HUES6 (cell line): Measurements from ENCODE around the gene LINGO1.

Experiments used
- H3K27ac ChIP-seq: 2 replicates; pipeline ENCODE4 v1.7.0; 2013; ENCODE audit warnings: low read depth, mild to moderate bottlenecking, low read length, inconsistent platforms
- H3K27me3 ChIP-seq: 2 replicates; pipeline ENCODE4 v1.6.1; 2013; ENCODE audit warnings: low read length; ENCODE audit not compliant: control insufficient read depth, insufficient read depth
- H3K36me3 ChIP-seq: 2 replicates; pipeline ENCODE4 v1.6.1; 2013; ENCODE audit warnings: low read length; ENCODE audit not compliant: control insufficient read depth, insufficient read depth
- H3K4me1 ChIP-seq: 2 replicates; pipeline ENCODE4 v1.6.1; 2013; ENCODE audit warnings: low read length; ENCODE audit not compliant: control insufficient read depth, insufficient read depth
- H3K4me3 ChIP-seq: 2 replicates; pipeline ENCODE4 v1.5.1; 2013; ENCODE audit warnings: low read depth, low read length
- H3K9ac ChIP-seq: one replicate; pipeline ENCODE4 v1.6.1; 2013; ENCODE audit warnings: mild to moderate bottlenecking, low read length
- H3K9me3 ChIP-seq: 2 replicates; pipeline ENCODE4 v1.6.1; 2013; ENCODE audit warnings: low read depth, low read length; ENCODE audit not compliant: control insufficient read depth, insufficient read depth

Gene LINGO1

DNA sequence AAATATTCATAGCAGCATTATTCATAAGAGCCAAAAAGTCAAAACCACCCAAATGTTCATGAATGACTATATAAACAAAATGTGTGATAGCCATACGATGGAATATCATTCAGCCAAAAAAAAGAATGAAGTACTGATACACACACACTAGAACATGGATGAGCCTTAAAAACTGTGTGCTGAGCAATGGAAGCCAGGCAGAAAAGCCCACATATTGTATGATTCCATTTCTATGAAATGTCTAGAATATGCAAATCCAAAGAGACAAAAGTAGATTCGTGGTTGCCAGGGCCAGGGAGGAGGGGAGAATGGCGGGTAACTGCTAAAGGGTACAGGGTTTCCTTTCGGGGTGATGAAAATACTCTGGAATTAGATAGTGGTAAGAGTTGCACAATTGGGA lies 37.2 kb upstream of the LINGO1 start:
- Histone ChIP-seq H3K27ac (no peak overlapping the region), H3K9me3 (no peaks in the 10 kb centered on the region), H3K4me3 (no peak overlapping the region), H3K4me1 (peaks cover 14% of the 10 kb centered on the region; the same call in 1 of the 2 replicates), H3K27me3 (peaks cover 8% of the 10 kb centered on the region; the same call in 1 of the 2 replicates), H3K9ac (no peak overlapping the region), H3K36me3 (no peaks in the 10 kb centered on the region)

DNA sequence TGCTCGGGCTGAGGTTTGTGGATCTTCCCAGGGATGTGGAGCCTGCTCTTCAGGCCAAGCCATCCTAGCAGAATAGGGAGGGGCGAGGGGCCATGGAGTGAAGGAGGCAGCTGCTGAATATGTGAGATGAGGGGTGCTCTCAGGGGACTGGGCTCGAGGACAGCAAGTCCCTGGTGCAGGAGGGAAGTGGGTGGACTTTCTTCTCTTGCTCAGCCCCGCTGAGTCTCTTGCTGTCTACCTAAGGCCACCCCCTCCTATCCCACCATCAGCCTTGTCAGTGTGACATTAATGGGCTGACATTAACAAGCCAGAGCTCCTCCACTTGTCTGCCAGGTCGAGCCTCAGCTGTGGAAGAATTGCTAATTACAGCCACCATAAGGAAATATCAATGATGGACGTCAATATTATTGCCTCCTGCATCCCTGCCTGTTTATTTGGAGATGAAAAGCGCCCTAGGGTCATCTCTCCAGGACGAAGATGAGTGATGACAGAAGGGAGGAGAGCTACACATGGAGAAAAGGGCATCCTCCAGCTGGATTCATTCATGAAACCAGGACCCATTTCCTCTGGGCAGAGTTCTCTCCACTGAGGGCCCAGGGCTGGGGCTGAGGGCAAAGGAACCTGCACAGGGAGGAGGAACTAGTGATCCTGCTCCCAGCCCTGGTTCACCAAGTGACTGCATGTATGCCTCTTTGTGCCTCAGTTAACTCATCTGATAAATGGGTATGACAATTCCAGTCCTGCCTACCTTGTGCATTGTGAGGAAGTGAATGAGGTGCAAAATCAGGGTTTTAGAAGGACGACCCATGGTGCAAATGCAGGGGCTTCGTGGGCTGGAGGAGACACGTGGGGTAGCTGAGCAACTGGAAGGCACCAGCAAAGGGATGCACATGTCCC lies 34.9 kb upstream of the LINGO1 start:
- Histone ChIP-seq H3K4me3 (no peak overlapping the region), H3K27ac (no peak overlapping the region), H3K4me1 (peaks cover 28% of the 10 kb centered on the region), H3K9ac (no peak overlapping the region), H3K27me3 (peaks cover under 1% of the 10 kb centered on the region; the same call in 1 of the 2 replicates), H3K9me3 (no peaks in the 10 kb centered on the region), H3K36me3 (no peaks in the 10 kb centered on the region)

DNA sequence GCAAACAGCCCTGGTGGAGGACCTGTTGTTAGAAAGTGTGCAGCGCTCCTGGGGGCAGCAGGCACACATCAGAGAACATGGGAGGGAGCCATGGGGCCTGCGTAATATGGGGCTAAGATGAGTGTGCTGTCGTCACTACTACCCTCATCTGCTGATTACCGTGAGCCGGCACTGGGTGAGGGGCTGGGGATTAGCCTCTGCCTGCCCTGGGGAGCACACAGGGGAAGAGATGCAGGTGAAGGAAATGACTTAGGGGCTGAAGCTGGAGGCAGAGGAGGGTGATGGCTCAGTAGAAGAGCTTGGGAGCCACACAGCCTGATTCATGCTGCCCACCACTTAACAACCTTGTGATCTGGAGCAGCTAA lies 33.6 kb upstream of the LINGO1 start:
- H3K9ac ChIP-seq, result no peak overlapping the region
- H3K4me1 ChIP-seq, result peaks cover 23% of the 10 kb centered on the region
- no peaks in the 10 kb centered on the region for H3K27me3 ChIP-seq
- H3K27ac ChIP-seq, result no peak overlapping the region
- H3K4me3 ChIP-seq, result no peak overlapping the region
- H3K36me3 ChIP-seq, result no peaks in the 10 kb centered on the region
- no peaks in the 10 kb centered on the region for H3K9me3 ChIP-seq

DNA sequence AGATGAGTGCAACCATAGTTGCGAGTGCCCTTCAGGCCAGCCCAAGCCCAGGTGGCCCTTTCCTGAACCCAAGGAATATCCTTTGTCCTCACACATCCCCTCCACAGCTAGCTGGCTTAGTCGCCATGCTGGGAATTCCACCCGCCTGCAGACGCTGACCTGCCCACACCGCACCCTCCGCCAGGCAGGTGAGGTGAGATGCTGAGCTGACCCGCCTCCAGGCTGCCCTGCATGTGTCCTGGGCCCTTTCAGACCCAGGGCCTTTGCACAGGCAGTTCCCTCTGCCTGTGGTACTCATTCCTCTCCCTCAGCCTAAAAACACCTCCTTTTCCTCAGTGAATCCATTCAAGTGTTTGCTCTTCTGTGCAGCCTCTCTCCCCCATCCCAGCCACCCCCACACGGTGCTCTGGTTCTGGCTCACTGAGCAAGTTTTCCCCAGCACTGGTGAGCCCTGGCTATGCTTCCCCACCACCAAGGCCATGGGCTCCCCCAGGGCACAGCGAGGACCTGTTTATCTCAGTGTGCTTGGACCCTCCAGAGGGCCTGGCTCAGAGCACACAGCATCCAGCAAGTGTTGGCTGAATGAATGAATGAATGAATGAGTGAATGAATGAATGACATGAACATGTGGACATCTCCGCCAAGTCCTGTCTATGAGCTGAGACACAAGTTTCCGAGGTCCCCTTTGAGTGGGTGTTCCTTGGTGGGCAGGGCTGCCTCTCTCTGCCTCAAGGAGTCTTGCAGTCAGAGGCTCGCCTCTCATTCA lies 33.0 kb upstream of the LINGO1 start:
- no peak overlapping the region for H3K4me3 ChIP-seq
- peaks cover 18% of the 10 kb centered on the region for H3K4me1 ChIP-seq
- H3K9ac ChIP-seq, result no peak overlapping the region
- H3K36me3 ChIP-seq, result no peaks in the 10 kb centered on the region
- H3K27me3 ChIP-seq, result no peaks in the 10 kb centered on the region
- no peak overlapping the region for H3K27ac ChIP-seq
- H3K9me3 ChIP-seq, result no peaks in the 10 kb centered on the region

DNA sequence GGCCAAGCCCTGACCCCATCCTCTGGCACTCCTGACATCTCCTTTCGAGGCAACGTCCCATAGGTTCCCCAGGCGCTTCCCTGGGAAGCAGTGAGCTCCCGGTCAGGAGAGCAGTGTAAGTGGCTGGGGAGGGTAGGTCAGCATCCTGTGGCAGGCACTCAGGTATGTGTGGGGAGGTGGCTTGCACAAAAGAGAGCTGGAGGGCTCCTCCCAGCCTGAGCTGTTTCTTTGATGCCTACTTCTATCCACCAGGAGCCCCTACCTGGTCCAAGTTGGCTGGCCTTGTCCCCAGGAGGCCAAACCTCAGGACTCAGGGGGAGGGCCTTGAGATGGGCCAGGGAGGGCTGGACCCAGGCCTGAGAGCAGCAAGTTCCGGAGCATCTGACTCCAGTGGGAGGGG lies 31.7 kb upstream of the LINGO1 start:
- H3K4me1 ChIP-seq, result peaks cover 25% of the 10 kb centered on the region
- no peaks in the 10 kb centered on the region for H3K27me3 ChIP-seq
- no peaks in the 10 kb centered on the region for H3K36me3 ChIP-seq
- no peak overlapping the region for H3K4me3 ChIP-seq
- no peak overlapping the region for H3K9ac ChIP-seq
- no peaks in the 10 kb centered on the region for H3K9me3 ChIP-seq
- no peak overlapping the region for H3K27ac ChIP-seq

DNA sequence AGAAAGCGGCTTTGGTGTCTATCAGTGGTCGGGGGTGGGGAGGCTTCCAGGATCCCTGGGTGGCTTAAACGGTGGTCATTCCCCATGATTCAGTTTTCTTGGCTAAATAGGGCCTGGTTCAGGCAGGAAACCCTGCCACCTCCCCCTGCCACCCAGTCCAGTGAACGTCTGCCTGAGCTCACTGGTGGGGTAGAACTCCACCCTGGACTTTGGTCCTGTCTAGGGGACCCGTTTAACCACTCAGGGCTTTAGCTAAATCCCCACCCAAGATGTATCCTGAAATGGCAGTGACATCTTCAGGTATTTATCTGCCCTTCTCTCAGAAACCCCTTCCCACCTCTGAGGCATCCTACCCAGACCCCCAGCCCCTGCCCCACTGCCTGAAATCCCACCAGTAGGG lies 30.5 kb upstream of the LINGO1 start:
- Histone ChIP-seq H3K27ac (no peak overlapping the region), H3K9ac (no peak overlapping the region)

GRCh38 chr15:77659350-77660321 lies 26.9 kb upstream of the LINGO1 start:
- H3K4me1 ChIP-seq, result peaks cover 23% of the 10 kb centered on the region
- no peak overlapping the region for H3K9ac ChIP-seq
- no peaks in the 10 kb centered on the region for H3K36me3 ChIP-seq
- no peak overlapping the region for H3K4me3 ChIP-seq
- H3K27me3 ChIP-seq, result no peaks in the 10 kb centered on the region; the same call in 1 of the 2 replicates
- no peak overlapping the region for H3K27ac ChIP-seq
- H3K9me3 ChIP-seq, result no peaks in the 10 kb centered on the region

More for the DNA sequence above, 30.5 kb upstream of the LINGO1 start:
- H3K9me3 ChIP-seq, result no peaks in the 10 kb centered on the region
- peaks cover 26% of the 10 kb centered on the region for H3K4me1 ChIP-seq
- no peaks in the 10 kb centered on the region for H3K36me3 ChIP-seq
- H3K27me3 ChIP-seq, result no peaks in the 10 kb centered on the region
- no peak overlapping the region for H3K4me3 ChIP-seq

DNA sequence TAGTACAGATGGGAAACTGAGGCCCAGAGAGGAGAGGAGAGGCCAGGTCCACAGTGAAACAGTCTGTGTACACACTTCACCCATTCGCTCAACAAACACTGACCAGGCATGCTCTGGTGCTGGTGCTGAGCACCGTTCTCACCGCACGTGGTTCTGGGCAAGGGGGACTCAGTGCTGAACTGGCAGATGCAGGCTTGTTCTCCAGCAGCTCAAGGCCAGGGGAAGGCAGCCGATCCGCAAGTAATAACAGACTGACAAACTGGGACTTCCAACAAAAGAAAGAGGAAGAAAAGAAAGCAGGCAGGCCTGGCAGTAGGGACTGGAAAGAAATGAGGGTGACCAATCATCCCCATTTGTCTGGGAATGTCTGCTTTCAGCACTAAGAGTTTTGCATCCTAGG lies 25.6 kb upstream of the LINGO1 start:
- H3K27me3 ChIP-seq, result no peaks in the 10 kb centered on the region; the same call in 1 of the 2 replicates
- no peaks in the 10 kb centered on the region for H3K36me3 ChIP-seq
- H3K4me3 ChIP-seq, result no peak overlapping the region
- peaks cover 5% of the 10 kb centered on the region; the same call in 1 of the 2 replicates for H3K9me3 ChIP-seq
- H3K27ac ChIP-seq, result no peak overlapping the region
- no peak overlapping the region for H3K9ac ChIP-seq
- peaks cover 11% of the 10 kb centered on the region for H3K4me1 ChIP-seq

GRCh38 chr15:77657634-77658238 lies 25.0 kb upstream of the LINGO1 start:
- H3K9ac ChIP-seq, result no peak overlapping the region
- H3K27me3 ChIP-seq, result no peaks in the 10 kb centered on the region; the same call in 1 of the 2 replicates
- H3K4me3 ChIP-seq, result no peak overlapping the region
- peaks cover 5% of the 10 kb centered on the region; the same call in 1 of the 2 replicates for H3K9me3 ChIP-seq
- no peak overlapping the region for H3K27ac ChIP-seq
- H3K4me1 ChIP-seq, result peaks cover 8% of the 10 kb centered on the region; the same call in 1 of the 2 replicates
- no peaks in the 10 kb centered on the region for H3K36me3 ChIP-seq

DNA sequence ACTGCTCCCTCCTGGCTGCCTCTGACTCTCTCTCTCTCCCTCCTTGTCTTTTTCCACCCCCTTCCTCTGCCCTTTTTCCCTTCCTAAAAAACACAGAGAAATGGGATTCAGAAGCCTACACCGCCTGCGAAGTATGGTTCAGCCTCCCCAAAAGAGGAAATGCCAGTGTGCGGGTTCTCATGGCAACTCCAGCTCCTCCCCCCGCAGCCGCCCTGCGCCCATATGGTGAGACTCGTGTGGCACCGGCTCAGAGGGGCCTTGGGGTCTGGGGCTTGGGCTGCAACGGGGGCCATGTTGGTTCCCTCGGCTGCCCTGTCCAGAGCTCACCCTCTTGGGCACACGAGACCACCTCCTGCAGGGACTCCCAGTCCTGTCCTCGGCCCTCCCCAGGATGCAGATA lies 23.6 kb upstream of the LINGO1 start:
- H3K4me1 ChIP-seq, result peaks cover 8% of the 10 kb centered on the region; the same call in 1 of the 2 replicates
- H3K36me3 ChIP-seq, result no peaks in the 10 kb centered on the region
- no peaks in the 10 kb centered on the region; the same call in 1 of the 2 replicates for H3K27me3 ChIP-seq

More for the DNA sequence above, 23.6 kb upstream of the LINGO1 start:
- H3K27ac ChIP-seq, result no peak overlapping the region
- H3K9ac ChIP-seq, result no peak overlapping the region
- peaks cover 5% of the 10 kb centered on the region; the same call in 1 of the 2 replicates for H3K9me3 ChIP-seq
- H3K4me3 ChIP-seq, result no peak overlapping the region
